Sigmoid colon (tissue), 4 donors: ENCODE data around the gene AGXT.

Source experiments
- CTCF ChIP-seq, 4 experiments: fragments of 450-650 bp in 3 of 4; fragments of 200-600 bp in 1 of 4; IDR thresholded peaks; one replicate each; pipeline ENCODE4 v1.5.1; 2016 to 2019; ENCODE audit warnings: antibody characterized with exemption in 4 of 4, mild to moderate bottlenecking in 3 of 4, moderate library complexity in 2 of 4
- EP300 ChIP-seq, 4 donors: sonication (generic); formaldehyde crosslinking; IDR thresholded peaks; one replicate each; pipeline ENCODE4 v1.6.1; 2017; ENCODE audit warnings: antibody characterized with exemption in 4 of 4
- POLR2A ChIP-seq, 2 donors: fragments of 450-650 bp; IDR thresholded peaks; one replicate each; pipeline ENCODE4 v1.6.1; 2016; ENCODE audit warnings: antibody characterized with exemption in 2 of 2, mild to moderate bottlenecking in 2 of 2, moderate library complexity in 2 of 2
- POLR2AphosphoS5 ChIP-seq, 4 donors: sonication (generic); formaldehyde crosslinking; IDR thresholded peaks; one replicate each; pipeline ENCODE4 v1.6.1; 2017; ENCODE audit warnings: antibody characterized with exemption in 4 of 4

GRCh38 chr2:240857039-240858008 is 11.3 kb upstream of the AGXT start:
- no peak for TF ChIP-seq POLR2AphosphoS5 (IDR thresholded peaks at IDR 0.05)
- TF ChIP-seq CTCF (IDR thresholded peaks at IDR 0.05) = no peak
- TF ChIP-seq EP300 (IDR thresholded peaks at IDR 0.05) = no peak
- TF ChIP-seq POLR2A (IDR thresholded peaks at IDR 0.05) = no peak
